Esophagus squamous epithelium (tissue), 4 donors: ENCODE data around the gene COL4A2.

ENCODE experiments used
- CTCF ChIP-seq, 6 experiments: fragments of 450-650 bp in 4 of 6; fragments of 200-600 bp in 2 of 6; sonication (generic) in 2 of 6; IDR thresholded peaks; one replicate each; pipeline ENCODE4 v1.5.1; 2016 to 2019; ENCODE audit warnings: antibody characterized with exemption in 6 of 6, mild to moderate bottlenecking in 4 of 6, moderate library complexity in 4 of 6
- POLR2A ChIP-seq, 4 donors: fragments of 450-650 bp; IDR thresholded peaks; one replicate each; pipeline ENCODE4 v1.6.1; 2017; ENCODE audit warnings: antibody characterized with exemption in 4 of 4, mild to moderate bottlenecking in 4 of 4, moderate library complexity in 3 of 4

DNA sequence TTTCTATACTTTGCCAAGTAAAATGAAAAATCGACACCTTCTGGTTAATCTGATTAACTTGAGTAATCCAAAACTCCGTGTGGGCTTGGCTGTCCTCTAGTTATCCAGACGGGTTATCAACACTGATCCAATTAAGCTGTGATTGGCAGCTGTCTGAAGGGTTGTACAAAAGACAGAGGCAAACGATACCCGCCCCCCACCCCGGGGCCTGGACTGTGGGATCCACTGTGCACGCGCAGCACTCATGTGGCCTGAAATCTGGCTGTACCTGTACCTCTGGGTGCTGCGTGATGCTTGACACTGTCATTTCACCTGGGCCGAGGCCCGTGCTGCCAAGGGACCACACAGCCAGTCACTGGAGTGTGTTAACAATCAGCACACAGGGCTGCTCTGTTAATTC lies 53.5 kb downstream of the COL4A2 start:
- no peak for TF ChIP-seq POLR2A (IDR thresholded peaks at IDR 0.05)
- TF ChIP-seq CTCF (IDR thresholded peaks at IDR 0.05): no peak
